T-cell (primary cell): ENCODE measurements around the gene RSPO1. TPM values are rescaled to one million over a fixed set of nuclear protein-coding genes. Genes with fewer than 3 reads are reported as not detected.
A peak's percentile ranks its signal among the peaks of the same experiment; 100 is the strongest.

ENCODE experiments used
- ATAC-seq, 4 experiments: fragments of 200-7000 bp in 3 of 4; fragments of 150-1000 bp in 1 of 4; cut with Tn5 transposase; replicated peaks in 1 of 4; 1 replicate in 3 of 4; 2 replicates in 1 of 4; pipeline ENCODE4 v1.10.0; 2021; ENCODE audit warnings: moderate library complexity in 3 of 4, mild to moderate bottlenecking in 2 of 4, moderate number of reproducible peaks in 1 of 4
- CTCF ChIA-PET, 2 donors: fragments of 300-600 bp; sonication (Branson Sonifier 250); formaldehyde crosslinking; loops; one replicate each; lab custom pipeline; 2022; ENCODE audit warnings: antibody characterized with exemption in 2 of 2; lab: Charles Lee
- POLR2A ChIA-PET, 2 donors: fragments of 300-600 bp; sonication (Branson Sonifier 250); formaldehyde crosslinking; loops; one replicate each; lab custom pipeline; 2022; ENCODE audit warnings: antibody characterized with exemption in 2 of 2; lab: Charles Lee
- DNase-seq, 35 experiments: peaks; one replicate each; pipeline versions ENCODE4 v3.0.0 to v3.0.0-alpha.2; 2013 to 2023
- H3K27ac ChIP-seq: one replicate; pipeline ENCODE4 v1.5.1; 2013; ENCODE audit warnings: low read length
- H3K27me3 ChIP-seq, 2 experiments: replicated peaks in 1 of 2; 1 replicate in 1 of 2; 2 replicates in 1 of 2; pipeline versions ENCODE4 v1.6.1 to v1.7.0; 2013; ENCODE audit warnings: low read length in 1 of 2, mixed read lengths in 1 of 2; ENCODE audit not compliant: control insufficient read depth in 2 of 2, insufficient read depth in 2 of 2; ENCODE audit errors: extremely low read depth in 1 of 2
- H3K36me3 ChIP-seq, 2 donors: 1 replicate in 1 of 2; 2 replicates in 1 of 2; pipeline versions ENCODE4 v1.6.1 to v1.7.0; 2013; ENCODE audit warnings: low read length in 1 of 2; ENCODE audit not compliant: control insufficient read depth in 2 of 2, insufficient read depth in 1 of 2; ENCODE audit errors: extremely low read depth in 1 of 2
- H3K4me1 ChIP-seq, 2 experiments: 1 replicate in 1 of 2; 2 replicates in 1 of 2; pipeline versions ENCODE4 v1.6.1 to v1.7.0; 2013; ENCODE audit warnings: low read length in 2 of 2, mixed read lengths in 1 of 2; ENCODE audit not compliant: insufficient read depth in 2 of 2, control insufficient read depth in 1 of 2; ENCODE audit errors: extremely low read depth in 1 of 2
- H3K4me3 ChIP-seq, 2 donors: 1 replicate in 1 of 2; 2 replicates in 1 of 2; pipeline versions ENCODE4 v1.5.1 to v1.7.0; 2013; ENCODE audit warnings: mild to moderate bottlenecking in 2 of 2, low read length in 1 of 2, moderate library complexity in 1 of 2; ENCODE audit not compliant: control insufficient read depth in 1 of 2; ENCODE audit errors: extremely low read depth in 1 of 2
- H3K9me3 ChIP-seq: 2 replicates; pipeline ENCODE4 v1.7.0; 2013
- H3K27ac Mint-ChIP-seq, 2 donors: one replicate each; pipeline ENCODE4 v1.8.0; 2020 to 2021; ENCODE audit warnings: mild to moderate bottlenecking in 2 of 2, mixed read lengths in 2 of 2
- H3K27me3 Mint-ChIP-seq, 2 donors: one replicate each; pipeline ENCODE4 v1.8.0; 2021 to 2022; ENCODE audit warnings: mixed read lengths in 2 of 2
- H3K36me3 Mint-ChIP-seq: one replicate; pipeline ENCODE4 v1.8.0; 2021; ENCODE audit warnings: mixed read lengths
- H3K4me1 Mint-ChIP-seq, 3 donors: one replicate each; pipeline ENCODE4 v1.8.0; 2020 to 2022; ENCODE audit warnings: mixed read lengths in 3 of 3, mild to moderate bottlenecking in 1 of 3
- H3K4me3 Mint-ChIP-seq, 3 donors: one replicate each; pipeline ENCODE4 v1.8.0; 2020 to 2022; ENCODE audit warnings: mild to moderate bottlenecking in 3 of 3, mixed read lengths in 3 of 3, moderate library complexity in 3 of 3
- H3K9me3 Mint-ChIP-seq, 3 donors: one replicate each; pipeline ENCODE4 v1.8.0; 2020 to 2022; ENCODE audit warnings: mixed read lengths in 3 of 3
- WGBS: methylation state at CpG from one replicate; pipeline ENCODE4 v1.1.5; 2013; ENCODE audit warnings: missing lambda C conversion rate; ENCODE audit not compliant: insufficient coverage; 5-methylcytosine and 5-hydroxymethylcytosine counted together
- total RNA-seq, 35 experiments: library from RNA in 6 of 35; stranded (reverse) in 6 of 35; fragments of 120-200 nt in 1 of 35; gene quantifications; one replicate each; pipeline versions ENCODE4 v1.2.1 to v1.2.4 and lab custom pipeline; 2013 to 2026

The RSPO1 gene
- total RNA-seq, 5 donors from 2014 or later (not counting 1 experiment from before 2014, with no cell fraction given): not detected

- ChIA-PET CTCF (interaction anchor here in 1 of 2 donors (0.6 kb wide), 1 partner anchor 76 kb away, joined by 5 read pairs; no protein-coding TSS in a partner anchor), POLR2A (no interaction called here)
- Histone ChIP-seq H3K4me3 (no peak overlapping the region), H3K9me3 (no peaks in the 10 kb centered on the region), H3K27ac (no peak overlapping the region), H3K4me1 (peaks cover 15 to 24% of the 10 kb centered on the region in 2 experiments), H3K36me3 (no peaks in the 10 kb centered on the region), H3K27me3 (peaks cover 0 to 11% of the 10 kb centered on the region in 2 experiments)
- no peaks in the 10 kb centered on the region for H3K9me3 Mint-ChIP-seq
- no peak for ATAC-seq
- peaks cover 5% of the 10 kb centered on the region for H3K36me3 Mint-ChIP-seq
- no peak overlapping the region for H3K27ac Mint-ChIP-seq
- peaks cover 25 to 31% (median 29%) of the 10 kb centered on the region in 3 donors for H3K4me1 Mint-ChIP-seq
- peaks cover 0 to 2% of the 10 kb centered on the region in 2 donors for H3K27me3 Mint-ChIP-seq
- no peak overlapping the region for H3K4me3 Mint-ChIP-seq
- no peak for DNase-seq
- WGBS: 79% methylated on average over 9 of the region's 14 CpGs
These were observed 41.8 kb upstream of the RSPO1 start for GRCh38 chr1:37676281-37677142.

- H3K4me1 ChIP-seq: peaks cover 15 to 24% of the 10 kb centered on the region in 2 experiments
- DNase-seq (peak; percentile 25 to 85 (median 65)), ATAC-seq (peak; percentile 87 to 98 (median 96))
- Mint-ChIP-seq H3K36me3 (no peaks in the 10 kb centered on the region), H3K27ac (peak overlapping the region in 1 of 2 donors; percentile 43), H3K4me1 (peaks cover 25 to 31% (median 29%) of the 10 kb centered on the region in 3 donors), H3K4me3 (peak overlapping the region; percentile 17 to 63 (median 21)), H3K27me3 (peaks cover 0 to 3% of the 10 kb centered on the region in 2 donors), H3K9me3 (no peaks in the 10 kb centered on the region)
- ChIA-PET CTCF (interaction anchor here in 1 of 2 donors (0.7 to 1.3 kb wide), 2 partner anchors 8 to 120 kb away, joined by 3 read pairs; partner anchors contain the start of gene SNIP1), POLR2A (no interaction called here)
- peak overlapping the region; percentile 3 to 30 for H3K4me3 ChIP-seq
- no peaks in the 10 kb centered on the region for H3K9me3 ChIP-seq
- no peaks in the 10 kb centered on the region for H3K36me3 ChIP-seq
- WGBS: 0% methylated on average over 6 of the region's 10 CpGs
- H3K27me3 ChIP-seq: peaks cover 0 to 22% of the 10 kb centered on the region in 2 experiments
- no peak overlapping the region for H3K27ac ChIP-seq
These were observed 39.2 kb upstream of the RSPO1 start for GRCh38 chr1:37673920-37674319.

- peaks cover 15 to 24% of the 10 kb centered on the region in 2 experiments for H3K4me1 ChIP-seq
- H3K4me1 Mint-ChIP-seq: peaks cover 25 to 31% (median 29%) of the 10 kb centered on the region in 3 donors
- H3K27me3 ChIP-seq: peaks cover 0 to 33% of the 10 kb centered on the region in 2 experiments
- ChIA-PET CTCF (interaction anchor here in 1 of 2 donors (0.7 kb wide), 1 partner anchor 394 kb away, joined by 5 read pairs; no protein-coding TSS in a partner anchor), POLR2A (no interaction called here)
- ATAC-seq: no peak
- no peak for DNase-seq
- H3K27me3 Mint-ChIP-seq: peaks cover 0 to 6% of the 10 kb centered on the region in 2 donors
- no peaks in the 10 kb centered on the region for H3K9me3 Mint-ChIP-seq
- H3K36me3 Mint-ChIP-seq: no peaks in the 10 kb centered on the region
- H3K36me3 ChIP-seq: no peaks in the 10 kb centered on the region
- 86% methylated on average over 8 of the region's 9 CpGs for WGBS
- H3K27ac Mint-ChIP-seq: no peak overlapping the region
- no peak overlapping the region for H3K4me3 ChIP-seq
- no peaks in the 10 kb centered on the region for H3K9me3 ChIP-seq
- no peak overlapping the region for H3K4me3 Mint-ChIP-seq
- H3K27ac ChIP-seq: no peak overlapping the region
These were observed 37.6 kb upstream of the RSPO1 start for GRCh38 chr1:37672136-37672870.

GRCh38 chr1:37671261-37671660, 36.6 kb upstream of the RSPO1 start:
- no peak for ATAC-seq
- Histone ChIP-seq H3K9me3 (no peaks in the 10 kb centered on the region), H3K4me1 (peaks cover 15 to 24% of the 10 kb centered on the region in 2 experiments), H3K36me3 (no peaks in the 10 kb centered on the region), H3K27ac (no peak overlapping the region), H3K4me3 (no peak overlapping the region), H3K27me3 (peaks cover 0 to 41% of the 10 kb centered on the region in 2 experiments)
- ChIA-PET POLR2A (no interaction called here), CTCF (no interaction called here)
- peaks cover 0 to 6% of the 10 kb centered on the region in 2 donors for H3K27me3 Mint-ChIP-seq
- H3K36me3 Mint-ChIP-seq: no peaks in the 10 kb centered on the region
- H3K4me1 Mint-ChIP-seq: peaks cover 25 to 31% (median 29%) of the 10 kb centered on the region in 3 donors
- no peak overlapping the region for H3K4me3 Mint-ChIP-seq
- no peak overlapping the region for H3K27ac Mint-ChIP-seq
- WGBS: 93% methylated on average over 5 of the region's 6 CpGs
- H3K9me3 Mint-ChIP-seq: no peaks in the 10 kb centered on the region
- no peak for DNase-seq

GRCh38 chr1:37670133-37670532, 35.4 kb upstream of the RSPO1 start:
- Mint-ChIP-seq H3K27ac (no peak overlapping the region), H3K27me3 (peaks cover 4 to 6% of the 10 kb centered on the region in 2 donors), H3K9me3 (no peaks in the 10 kb centered on the region), H3K4me1 (peaks cover 23 to 27% (median 24%) of the 10 kb centered on the region in 3 donors), H3K36me3 (no peaks in the 10 kb centered on the region), H3K4me3 (no peak overlapping the region)
- WGBS: 50% methylated on average over 1 of the region's 2 CpGs
- Histone ChIP-seq H3K4me3 (no peak overlapping the region), H3K27me3 (peaks cover 0 to 45% of the 10 kb centered on the region in 2 experiments), H3K36me3 (no peaks in the 10 kb centered on the region), H3K27ac (no peak overlapping the region), H3K9me3 (no peaks in the 10 kb centered on the region), H3K4me1 (peaks cover 15 to 24% of the 10 kb centered on the region in 2 experiments)
- ChIA-PET POLR2A (interaction anchor here in 1 of 2 donors (0.6 kb wide), 1 partner anchor 16 kb away, joined by 8 read pairs; no protein-coding TSS in a partner anchor), CTCF (no interaction called here)
- no peak for DNase-seq
- ATAC-seq: no peak
